ENCODE measurements around the gene GPATCH4.

GPATCH4 gene

GRCh38 chr1:156571261-156571852 lies 29.9 kb downstream of the GPATCH4 start:
- H3K9ac ChIP-seq: no peak overlapping the region
- TF ChIP-seq, protein P1, sequence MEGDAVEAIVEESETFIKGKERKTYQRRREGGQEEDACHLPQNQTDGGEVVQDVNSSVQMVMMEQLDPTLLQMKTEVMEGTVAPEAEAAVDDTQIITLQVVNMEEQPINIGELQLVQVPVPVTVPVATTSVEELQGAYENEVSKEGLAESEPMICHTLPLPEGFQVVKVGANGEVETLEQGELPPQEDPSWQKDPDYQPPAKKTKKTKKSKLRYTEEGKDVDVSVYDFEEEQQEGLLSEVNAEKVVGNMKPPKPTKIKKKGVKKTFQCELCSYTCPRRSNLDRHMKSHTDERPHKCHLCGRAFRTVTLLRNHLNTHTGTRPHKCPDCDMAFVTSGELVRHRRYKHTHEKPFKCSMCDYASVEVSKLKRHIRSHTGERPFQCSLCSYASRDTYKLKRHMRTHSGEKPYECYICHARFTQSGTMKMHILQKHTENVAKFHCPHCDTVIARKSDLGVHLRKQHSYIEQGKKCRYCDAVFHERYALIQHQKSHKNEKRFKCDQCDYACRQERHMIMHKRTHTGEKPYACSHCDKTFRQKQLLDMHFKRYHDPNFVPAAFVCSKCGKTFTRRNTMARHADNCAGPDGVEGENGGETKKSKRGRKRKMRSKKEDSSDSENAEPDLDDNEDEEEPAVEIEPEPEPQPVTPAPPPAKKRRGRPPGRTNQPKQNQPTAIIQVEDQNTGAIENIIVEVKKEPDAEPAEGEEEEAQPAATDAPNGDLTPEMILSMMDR (IDR thresholded peaks at IDR 0.05): no peak
- no peaks in the 10 kb centered on the region for H3K9me3 ChIP-seq (ENCODE audit: control insufficient read depth, low read length)
- H3K27me3 ChIP-seq (ENCODE audit: control insufficient read depth, insufficient read depth, low read length): no peaks in the 10 kb centered on the region
- no peak overlapping the region for H3K4me3 ChIP-seq (ENCODE audit: low read depth, low read length)
- no peak overlapping the region for H2AFZ ChIP-seq
- no peak overlapping the region for H3K4me2 ChIP-seq (ENCODE audit: low read length)
- no peaks in the 10 kb centered on the region for H3K4me1 ChIP-seq
- no peaks in the 10 kb centered on the region for H3K36me3 ChIP-seq (ENCODE audit: control insufficient read depth, insufficient read depth, low read length)
- H3K79me2 ChIP-seq: no peaks in the 10 kb centered on the region
- H3K27ac ChIP-seq: no peak overlapping the region

DNA sequence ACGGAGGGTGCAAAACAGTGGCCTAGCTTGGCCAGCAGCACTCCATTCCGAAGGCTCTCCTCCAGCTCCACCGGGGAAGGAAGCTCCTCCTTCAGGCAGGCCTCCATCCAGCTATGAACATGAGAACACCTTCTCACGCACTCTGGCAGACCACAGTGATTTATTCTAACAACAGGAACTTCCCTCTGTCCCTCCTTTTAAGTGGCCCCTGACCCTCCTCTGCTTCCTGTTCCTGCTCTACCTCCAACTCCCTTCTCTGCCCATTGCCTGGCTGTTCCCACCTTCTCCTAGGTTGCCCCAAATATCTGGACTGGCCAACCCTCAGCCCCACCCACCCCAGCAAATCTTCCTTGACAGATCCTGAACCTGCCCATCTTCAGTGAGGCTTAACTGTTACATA lies 34.8 kb downstream of the GPATCH4 start:
- Histone ChIP-seq H3K79me2 (no peaks in the 10 kb centered on the region), H3K9ac (no peak overlapping the region), H3K4me1 (no peaks in the 10 kb centered on the region), H3K4me3 (ENCODE audit: low read depth, low read length) (no peak overlapping the region), H3K27me3 (ENCODE audit: control insufficient read depth, insufficient read depth, low read length) (no peaks in the 10 kb centered on the region), H2AFZ (no peak overlapping the region), H3K9me3 (ENCODE audit: control insufficient read depth, low read length) (no peaks in the 10 kb centered on the region), H3K4me2 (ENCODE audit: low read length) (no peak overlapping the region), H3K36me3 (ENCODE audit: control insufficient read depth, insufficient read depth, low read length) (no peaks in the 10 kb centered on the region), H3K27ac (no peak overlapping the region)
- TF ChIP-seq, protein P1 (IDR thresholded peaks at IDR 0.05): no peak

GRCh38 chr1:156565519-156565918 lies 35.8 kb downstream of the GPATCH4 start:
- H3K4me1 ChIP-seq: no peaks in the 10 kb centered on the region
- no peaks in the 10 kb centered on the region for H3K9me3 ChIP-seq (ENCODE audit: control insufficient read depth, low read length)
- no peak overlapping the region for H2AFZ ChIP-seq
- no peak overlapping the region for H3K4me3 ChIP-seq (ENCODE audit: low read depth, low read length)
- H3K27me3 ChIP-seq (ENCODE audit: control insufficient read depth, insufficient read depth, low read length): no peaks in the 10 kb centered on the region
- H3K9ac ChIP-seq: no peak overlapping the region
- no peak overlapping the region for H3K4me2 ChIP-seq (ENCODE audit: low read length)
- no peak overlapping the region for H3K27ac ChIP-seq
- H3K36me3 ChIP-seq (ENCODE audit: control insufficient read depth, insufficient read depth, low read length): no peaks in the 10 kb centered on the region
- TF ChIP-seq, protein P1 (IDR thresholded peaks at IDR 0.05): no peak
- no peaks in the 10 kb centered on the region for H3K79me2 ChIP-seq

- Histone ChIP-seq H3K27ac (no peak overlapping the region), H3K4me2 (ENCODE audit: low read length) (no peak overlapping the region), H3K27me3 (ENCODE audit: control insufficient read depth, insufficient read depth, low read length) (no peaks in the 10 kb centered on the region), H3K4me3 (ENCODE audit: low read depth, low read length) (no peak overlapping the region), H3K9me3 (ENCODE audit: control insufficient read depth, low read length) (no peaks in the 10 kb centered on the region), H3K79me2 (no peaks in the 10 kb centered on the region), H3K4me1 (no peaks in the 10 kb centered on the region), H2AFZ (no peak overlapping the region), H3K9ac (no peak overlapping the region), H3K36me3 (ENCODE audit: control insufficient read depth, insufficient read depth, low read length) (no peaks in the 10 kb centered on the region)
- TF ChIP-seq, protein P1 (IDR thresholded peaks at IDR 0.05): no peak
Measured at GRCh38 chr1:156560585-156561163, 40.6 kb downstream of the GPATCH4 start.

Data from parathyroid adenoma (tissue), 2 donors.